Loucy (cell line): Measurements from ENCODE around the gene TBCE.

Source experiments
- H2AFZ ChIP-seq: fragments of 200-600 bp; sonication (generic); 2 replicates; pipeline ENCODE4 v1.6.0; 2016; ENCODE audit warnings: antibody characterized with exemption, mild to moderate bottlenecking, low read length, moderate library complexity
- H3F3A ChIP-seq: fragments of 200-600 bp; 2 replicates; pipeline ENCODE4 v1.6.0; 2016; ENCODE audit warnings: antibody characterized with exemption, low read depth, mild to moderate bottlenecking
- H3K27me3 ChIP-seq: fragments of 200-600 bp; sonication (generic); 2 replicates; pipeline ENCODE4 v1.6.1; 2014; ENCODE audit warnings: low read length, mild to moderate bottlenecking; ENCODE audit not compliant: insufficient read depth, poor library complexity, severe bottlenecking
- H3K36me3 ChIP-seq: fragments of 200-600 bp; sonication (generic); 2 replicates; pipeline ENCODE4 v1.6.1; 2016; ENCODE audit warnings: low read length; ENCODE audit not compliant: insufficient read depth
- H3K4me1 ChIP-seq: fragments of 200-600 bp; sonication (generic); 2 replicates; pipeline ENCODE4 v1.5.1; 2014; ENCODE audit warnings: low read length, mild to moderate bottlenecking; ENCODE audit not compliant: insufficient read depth, poor library complexity, severe bottlenecking
- H3K4me2 ChIP-seq: fragments of 200-600 bp; sonication (generic); 2 replicates; pipeline ENCODE4 v1.6.0; 2014; ENCODE audit warnings: antibody characterized with exemption, low read length, low read depth, mild to moderate bottlenecking; ENCODE audit not compliant: poor library complexity, severe bottlenecking
- H3K4me3 ChIP-seq: fragments of 200-600 bp; sonication (generic); 2 replicates; pipeline ENCODE4 v1.5.1; 2014; ENCODE audit warnings: low read length, mild to moderate bottlenecking, mixed read lengths; ENCODE audit not compliant: poor library complexity, severe bottlenecking
- H3K79me2 ChIP-seq: fragments of 200-600 bp; sonication (generic); 2 replicates; pipeline ENCODE4 v1.6.1; 2014; ENCODE audit warnings: low read length; ENCODE audit not compliant: insufficient read depth
- H3K9ac ChIP-seq: fragments of 200-600 bp; sonication (generic); 2 replicates; pipeline ENCODE4 v1.6.0; 2014; ENCODE audit warnings: mild to moderate bottlenecking, low read depth, low read length, moderate library complexity; ENCODE audit not compliant: poor library complexity, severe bottlenecking
- H3K9me2 ChIP-seq: fragments of 200-600 bp; sonication (generic); replicated peaks from 2 replicates; pipeline ENCODE4 v1.6.1; 2016; ENCODE audit warnings: low read depth, low read length, mixed read lengths
- H3K9me3 ChIP-seq: fragments of 200-600 bp; sonication (generic); 2 replicates; pipeline ENCODE4 v1.6.1; 2014; ENCODE audit warnings: mild to moderate bottlenecking, antibody characterized with exemption, low read length, low read depth; ENCODE audit not compliant: insufficient read depth
- H4K20me1 ChIP-seq: fragments of 200-600 bp; sonication (generic); 2 replicates; pipeline ENCODE4 v1.6.0; 2014; ENCODE audit warnings: antibody characterized with exemption, low read length, mild to moderate bottlenecking; ENCODE audit not compliant: insufficient read depth, poor library complexity, severe bottlenecking
- EZH2phosphoT487 ChIP-seq: fragments of 200-600 bp; IDR thresholded peaks from 2 replicates; pipeline ENCODE4 v1.6.1; 2018; ENCODE audit warnings: antibody characterized with exemption, mild to moderate bottlenecking, moderate library complexity, borderline replicate concordance
- TF ChIP-seq, protein P1 (sequence below): fragments of 200-600 bp; sonication (generic); conservative IDR thresholded peaks from 2 replicates; pipeline ENCODE4 v1.5.1; 2014; ENCODE audit warnings: mild to moderate bottlenecking, antibody characterized with exemption, low read length

Gene TBCE

DNA sequence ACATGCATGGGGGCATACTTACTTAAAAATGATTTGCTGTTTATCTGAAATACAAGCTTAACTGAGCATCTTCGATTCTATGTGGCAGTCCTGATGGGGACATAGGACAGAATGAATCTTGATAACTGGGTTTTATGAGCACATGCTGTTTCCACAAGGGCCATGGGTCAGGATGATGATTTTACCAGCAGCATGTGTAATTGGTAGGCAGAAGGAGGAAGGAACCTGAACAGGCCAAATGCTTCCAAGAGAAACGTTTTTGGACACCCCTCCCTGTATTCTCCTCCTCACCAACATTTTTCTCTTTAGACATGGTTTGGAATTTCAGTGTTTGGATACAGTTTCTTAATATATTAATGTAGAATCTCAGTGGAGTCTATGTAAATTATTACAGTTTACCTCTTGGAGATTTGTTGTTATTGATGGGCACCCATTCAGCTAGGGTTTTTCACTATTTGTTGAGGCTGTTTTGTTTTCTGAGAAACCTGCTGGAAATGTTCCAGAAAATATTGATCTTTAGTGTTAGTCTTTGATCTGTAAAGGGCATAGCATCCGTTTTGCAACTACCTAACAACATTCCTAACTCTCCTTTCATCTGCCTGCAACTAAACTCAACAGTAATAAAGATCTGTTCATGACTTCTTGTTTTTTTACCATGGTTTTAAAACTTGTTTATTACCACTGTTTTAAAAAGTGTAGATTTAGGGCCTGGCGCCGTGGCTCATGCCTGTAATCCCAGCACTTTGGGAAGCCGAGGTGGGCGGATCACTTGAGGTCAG lies 42.0 kb downstream of the TBCE start:
- Histone ChIP-seq H3K79me2 (0 out of 2 replicates have a peak, but pooled peaks cover 3% of the 10 kb centered on the region), H3K9me2 (no peaks in the 10 kb centered on the region), H3F3A (no peaks in the 10 kb centered on the region), H3K9ac (no peak overlapping the region), H2AFZ (no peak overlapping the region), H3K4me1 (no peaks in the 10 kb centered on the region), H4K20me1 (no peaks in the 10 kb centered on the region), H3K4me2 (no peak overlapping the region), H3K27me3 (no peaks in the 10 kb centered on the region), H3K9me3 (no peaks in the 10 kb centered on the region), H3K4me3 (no peak overlapping the region), H3K36me3 (peaks cover under 1% of the 10 kb centered on the region; the same call in 1 of the 2 replicates)
- no peak for TF ChIP-seq EZH2phosphoT487
- TF ChIP-seq, protein P1, sequence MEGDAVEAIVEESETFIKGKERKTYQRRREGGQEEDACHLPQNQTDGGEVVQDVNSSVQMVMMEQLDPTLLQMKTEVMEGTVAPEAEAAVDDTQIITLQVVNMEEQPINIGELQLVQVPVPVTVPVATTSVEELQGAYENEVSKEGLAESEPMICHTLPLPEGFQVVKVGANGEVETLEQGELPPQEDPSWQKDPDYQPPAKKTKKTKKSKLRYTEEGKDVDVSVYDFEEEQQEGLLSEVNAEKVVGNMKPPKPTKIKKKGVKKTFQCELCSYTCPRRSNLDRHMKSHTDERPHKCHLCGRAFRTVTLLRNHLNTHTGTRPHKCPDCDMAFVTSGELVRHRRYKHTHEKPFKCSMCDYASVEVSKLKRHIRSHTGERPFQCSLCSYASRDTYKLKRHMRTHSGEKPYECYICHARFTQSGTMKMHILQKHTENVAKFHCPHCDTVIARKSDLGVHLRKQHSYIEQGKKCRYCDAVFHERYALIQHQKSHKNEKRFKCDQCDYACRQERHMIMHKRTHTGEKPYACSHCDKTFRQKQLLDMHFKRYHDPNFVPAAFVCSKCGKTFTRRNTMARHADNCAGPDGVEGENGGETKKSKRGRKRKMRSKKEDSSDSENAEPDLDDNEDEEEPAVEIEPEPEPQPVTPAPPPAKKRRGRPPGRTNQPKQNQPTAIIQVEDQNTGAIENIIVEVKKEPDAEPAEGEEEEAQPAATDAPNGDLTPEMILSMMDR: no peak

DNA sequence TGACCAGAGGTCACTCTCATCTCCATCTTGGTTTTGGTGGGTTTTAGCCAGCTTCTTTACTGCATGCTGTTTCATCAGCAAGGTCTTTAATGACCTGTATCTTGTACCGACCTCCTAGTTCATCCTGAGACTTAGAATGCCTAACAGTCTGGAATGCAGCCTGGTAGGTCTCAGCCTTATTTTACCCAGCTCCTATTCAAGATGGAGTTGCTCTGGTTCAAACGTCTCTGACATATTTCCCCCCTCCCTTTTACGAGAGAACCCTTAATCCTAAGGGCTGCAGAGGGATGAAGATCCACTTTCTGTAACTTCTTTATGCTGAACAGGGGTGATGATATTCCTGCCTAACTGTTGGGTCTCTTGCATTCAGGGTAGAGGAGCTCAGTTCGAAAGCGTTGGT lies 43.2 kb downstream of the TBCE start:
- Histone ChIP-seq H4K20me1 (no peaks in the 10 kb centered on the region), H3K4me1 (no peaks in the 10 kb centered on the region), H3F3A (no peaks in the 10 kb centered on the region), H3K79me2 (0 out of 2 replicates have a peak, but pooled peaks cover 3% of the 10 kb centered on the region), H3K4me2 (no peak overlapping the region), H2AFZ (no peak overlapping the region), H3K9me2 (no peaks in the 10 kb centered on the region), H3K4me3 (no peak overlapping the region), H3K36me3 (peaks cover 8% of the 10 kb centered on the region; the same call in 1 of the 2 replicates), H3K9ac (no peak overlapping the region), H3K9me3 (no peaks in the 10 kb centered on the region), H3K27me3 (no peaks in the 10 kb centered on the region)
- no peak for TF ChIP-seq EZH2phosphoT487
- TF ChIP-seq, protein P1: no peak

DNA sequence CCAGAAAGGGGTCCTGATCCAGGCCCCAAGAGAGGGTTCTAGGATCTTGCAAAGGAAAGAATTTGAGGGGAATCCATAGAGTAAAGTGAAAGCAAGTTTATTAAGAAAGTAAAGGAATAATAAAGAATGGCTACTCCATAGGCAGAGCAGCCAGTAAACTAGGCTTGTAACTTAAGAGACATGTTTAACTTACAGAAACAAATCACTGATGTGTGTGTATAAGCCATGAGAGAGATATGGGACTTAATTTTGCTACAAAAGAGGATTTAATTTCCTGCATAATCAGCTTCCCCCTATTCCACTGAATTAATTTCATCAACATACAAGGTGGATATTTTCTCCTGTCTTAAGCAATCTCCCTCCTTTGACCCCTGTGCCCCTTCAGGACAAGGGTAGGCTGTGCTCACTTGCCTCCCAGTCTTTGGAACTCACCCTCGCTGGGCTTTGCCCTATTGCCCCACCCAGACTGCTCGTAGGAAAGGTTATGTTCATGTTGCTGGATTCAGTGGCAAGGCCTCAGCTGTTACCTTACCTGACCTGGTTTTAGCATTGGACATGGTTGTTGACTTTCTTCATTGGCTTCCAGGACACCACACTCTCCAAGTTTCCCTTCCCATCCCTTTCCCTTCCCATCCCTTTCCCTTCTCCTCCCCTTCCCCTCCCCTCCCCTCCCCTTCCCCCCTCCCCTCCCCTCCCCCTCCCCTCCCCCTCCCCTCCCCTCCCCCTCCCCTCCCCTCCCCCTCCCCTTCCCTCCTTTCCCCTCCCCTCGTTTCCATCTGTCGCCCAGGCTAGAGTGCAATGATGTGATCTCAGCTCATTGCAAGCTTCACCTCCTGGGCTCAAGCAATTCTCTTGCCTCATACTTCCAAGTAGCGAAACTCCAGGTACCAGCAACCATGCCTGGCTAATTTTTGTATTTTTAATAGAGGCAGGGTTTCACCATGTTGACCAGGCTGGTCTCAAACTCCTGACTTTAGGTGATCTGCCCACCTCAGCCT lies 44.6 kb downstream of the TBCE start:
- no peaks in the 10 kb centered on the region for H3K4me1 ChIP-seq
- H2AFZ ChIP-seq: no peak overlapping the region
- H3K9ac ChIP-seq: no peak overlapping the region
- no peaks in the 10 kb centered on the region for H4K20me1 ChIP-seq
- H3K36me3 ChIP-seq: peaks cover 11% of the 10 kb centered on the region; the same call in 1 of the 2 replicates
- 0 out of 2 replicates have a peak, but pooled peaks cover 3% of the 10 kb centered on the region for H3K79me2 ChIP-seq
- TF ChIP-seq, protein P1: no peak
- no peak for TF ChIP-seq EZH2phosphoT487
- H3F3A ChIP-seq: no peaks in the 10 kb centered on the region
- no peak overlapping the region for H3K4me2 ChIP-seq
- no peak overlapping the region for H3K4me3 ChIP-seq
- no peaks in the 10 kb centered on the region for H3K9me3 ChIP-seq
- no peaks in the 10 kb centered on the region for H3K27me3 ChIP-seq
- no peaks in the 10 kb centered on the region for H3K9me2 ChIP-seq
